ENCODE results near the gene FREY1. TPM values are rescaled to one million over a fixed set of nuclear protein-coding genes. Genes with fewer than 3 reads are reported as not detected.
A peak's percentile ranks its signal among the peaks of the same experiment; 100 is the strongest.

Gene FREY1
- total and polyA plus RNA-seq, 2 of the 8 experiments (the other 6 are each of a cell fraction or from before 2014, with no cell fraction given): 0.32 to 1.1 TPM

- Histone ChIP-seq H3K27ac (ENCODE audit: low read depth, low read length) (no peak overlapping the region), H2AK5ac (ENCODE audit: low read depth, low read length) (no peak overlapping the region), H3K79me2 (ENCODE audit: control insufficient read depth in 1 of 2, insufficient read depth in 2 of 2, low read length in 2 of 2) (no peaks in the 10 kb centered on the region), H4K20me1 (replicated peaks in 1 of 2; ENCODE audit: control insufficient read depth in 1 of 2, insufficient read depth in 2 of 2, low read length in 2 of 2) (peaks cover 0 to 2% of the 10 kb centered on the region in 2 experiments), H2BK5ac (ENCODE audit: low read depth, low read length) (no peak overlapping the region), H3K23me2 (ENCODE audit: low read depth, low read length) (no peaks in the 10 kb centered on the region; the same call in 1 of the 2 replicates), H3K56ac (replicated peaks; ENCODE audit: insufficient read length, low read depth, low read length) (no peak overlapping the region), H3K36me3 (ENCODE audit: control insufficient read depth in 2 of 4, insufficient read depth in 4 of 4, low read length in 3 of 4) (peaks cover 0 to 4% (median 0%) of the 10 kb centered on the region in 4 experiments; a peak in 2 of 8 replicates), H3K18ac (ENCODE audit: extremely low read depth, low read length) (no peak overlapping the region), H3K14ac (ENCODE audit: insufficient read length) (no peak overlapping the region), H2BK120ac (replicated peaks; ENCODE audit: low read depth, low read length) (no peak overlapping the region), H2BK15ac (ENCODE audit: low read length) (0 out of 2 replicates have a peak overlapping the region, but pooled peaks have one; percentile 3), H4K5ac (ENCODE audit: insufficient read length, low read depth, low read length) (no peak overlapping the region), H2BK20ac (ENCODE audit: low read length) (no peak overlapping the region), H3K79me1 (ENCODE audit: low read depth, low read length) (peaks cover 3% of the 10 kb centered on the region; the same call in 1 of the 2 replicates), H3K9me3 (ENCODE audit: insufficient read depth in 2 of 2, low read depth in 1 of 2, low read length in 1 of 2) (no peaks in the 10 kb centered on the region), H3K27me3 (replicated peaks in 1 of 4; ENCODE audit: control insufficient read depth in 3 of 4, extremely low read depth in 1 of 4, insufficient read depth in 3 of 4, low read length in 3 of 4) (no peaks in the 10 kb centered on the region), H3K9ac (replicated peaks in 1 of 4; ENCODE audit: extremely low read depth in 1 of 4, low read depth in 3 of 4, low read length in 3 of 4) (no peak overlapping the region), H3K4me3 (ENCODE audit: extremely low read depth in 1 of 4, insufficient read depth in 2 of 4, low read depth in 3 of 4, low read length in 4 of 4) (no peak overlapping the region), H3K4me1 (replicated peaks in 1 of 4; ENCODE audit: control insufficient read depth in 3 of 4, insufficient read depth in 4 of 4, low read length in 3 of 4) (peaks cover 9 to 16% (median 13%) of the 10 kb centered on the region in 4 experiments; a peak in 6 of 7 replicates), H2BK12ac (ENCODE audit: low read depth, low read length) (no peak overlapping the region), H2AFZ (ENCODE audit: low read length) (no peak overlapping the region), H3K4ac (replicated peaks; ENCODE audit: insufficient read length, low read depth, low read length) (no peak overlapping the region), H3K4me2 (ENCODE audit: insufficient read depth in 1 of 2, low read depth in 2 of 2, low read length in 2 of 2) (no peak overlapping the region), H3K23ac (ENCODE audit: insufficient read length) (no peak overlapping the region), H4K91ac (replicated peaks; ENCODE audit: insufficient read length, low read length) (no peak overlapping the region), H4K8ac (ENCODE audit: extremely low read depth, insufficient read depth, low read length) (no peak overlapping the region)
- no peak for TF ChIP-seq ATF2 (IDR thresholded peaks at IDR 0.05; ENCODE audit: low read length)
- TF ChIP-seq SP1 (IDR thresholded peaks at IDR 0.05; ENCODE audit: low read depth, low read length): no peak
- no peak for TF ChIP-seq SRF (IDR thresholded peaks at IDR 0.05; ENCODE audit: low read depth, low read length)
- TF ChIP-seq JUN (IDR thresholded peaks at IDR 0.05; ENCODE audit: low read depth, low read length): no peak
- no peak for TF ChIP-seq KDM4A (IDR thresholded peaks at IDR 0.05; ENCODE audit: low read depth, low read length, severe bottlenecking)
- no peak for TF ChIP-seq BRCA1 (IDR thresholded peaks at IDR 0.05; ENCODE audit: low read depth, low read length)
- TF ChIP-seq TAF7 (optimal IDR thresholded peaks at IDR 0.05; ENCODE audit: borderline replicate concordance, low read depth, low read length): no peak
- no peak for TF ChIP-seq POU5F1 (IDR thresholded peaks at IDR 0.05; ENCODE audit: low read depth, low read length)
- TF ChIP-seq CHD1 (IDR thresholded peaks at IDR 0.05; ENCODE audit: low read depth, low read length): no peak
- TF ChIP-seq NRF1 (IDR thresholded peaks at IDR 0.05; ENCODE audit: low read depth, low read length): no peak
- no peak for TF ChIP-seq NANOG (IDR thresholded peaks at IDR 0.05; ENCODE audit: insufficient read depth, low read depth, low read length, poor library complexity, severe bottlenecking)
- FAIRE-seq (no peak), DNase-seq (ENCODE audit: low read depth in 1 of 2, low spot score in 2 of 2) (no peak)
- 87% methylated on average over 8 of the region's 8 CpGs; no CpG with 5 or more reads in 1 of the 2 experiments for WGBS, 2 experiments (ENCODE audit: extremely low coverage in 1 of 2, insufficient coverage in 1 of 2, insufficient read length in 1 of 2, insufficient replicate concordance in 2 of 2, low coverage in 1 of 2, low lambda C conversion rate in 2 of 2, missing lambda C conversion rate in 1 of 2)
- ChIA-PET POLR2A (ENCODE audit: partially characterized antibody) (interaction anchor here (0.6 to 1.5 kb wide), 2 partner anchors 9 to 44 kb away, joined by 3 read pairs; no protein-coding TSS in a partner anchor), CTCF (ENCODE audit: partially characterized antibody) (interaction anchor here (1.7 to 3.0 kb wide), 4 partner anchors 11 to 88 kb away, joined by 6 to 11 read pairs (median 8); no protein-coding TSS in a partner anchor)
Observed at GRCh38 chr11:45877221-45877620, 29.9 kb downstream of the FREY1 start.
